ENCODE results near the gene ZFYVE9. TPM values are rescaled to one million over a fixed set of nuclear protein-coding genes. Genes with fewer than 3 reads are reported as not detected.
"Not testable (repeated sequence)": the region's sequence is repeated elsewhere in the genome, so short reads cannot be mapped to it uniquely, and the experiment has no call there.

Gene ZFYVE9
- total and polyA plus RNA-seq, 11 donors, result 3.6 to 19.2 (median 16.7) TPM

DNA sequence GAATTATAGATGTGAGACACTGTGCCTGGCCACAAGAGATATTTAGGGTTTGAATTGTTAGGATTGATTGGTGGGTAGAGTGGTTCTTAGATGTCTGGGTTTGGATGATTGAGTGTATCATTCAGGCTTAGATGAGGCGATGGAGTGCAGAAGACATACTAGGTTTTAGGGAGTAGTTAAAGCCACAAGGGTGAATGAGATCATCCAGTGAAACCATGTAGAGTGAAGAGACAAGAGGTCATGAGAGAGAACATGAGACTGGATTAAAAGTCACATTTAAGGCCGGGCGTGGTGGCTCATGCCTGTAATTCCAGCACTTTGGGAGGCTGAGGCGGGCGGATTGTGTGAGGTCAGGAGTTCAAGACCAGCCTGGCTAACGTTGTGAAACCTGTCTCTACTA is 37.2 kb downstream of the ZFYVE9 start:
- WGBS, 4 donors, result 73 to 92% (median 78%) methylated on average over 6 of the region's 6 CpGs
- H3K4me1 ChIP-seq, result peaks cover 0 to 6% (median 0%) of the 10 kb centered on the region in 12 donors
- H3K9me3 ChIP-seq, result no peaks in the 10 kb centered on the region
- ATAC-seq (no peak), DNase-seq (no peak)
- no peaks in the 10 kb centered on the region for H3K36me3 ChIP-seq
- intact Hi-C loops (cut with DNase I), result no loop called here
- no peak overlapping the region for H3K27ac ChIP-seq
- no peaks in the 10 kb centered on the region for H3K27me3 ChIP-seq
- TF ChIP-seq, protein P1, sequence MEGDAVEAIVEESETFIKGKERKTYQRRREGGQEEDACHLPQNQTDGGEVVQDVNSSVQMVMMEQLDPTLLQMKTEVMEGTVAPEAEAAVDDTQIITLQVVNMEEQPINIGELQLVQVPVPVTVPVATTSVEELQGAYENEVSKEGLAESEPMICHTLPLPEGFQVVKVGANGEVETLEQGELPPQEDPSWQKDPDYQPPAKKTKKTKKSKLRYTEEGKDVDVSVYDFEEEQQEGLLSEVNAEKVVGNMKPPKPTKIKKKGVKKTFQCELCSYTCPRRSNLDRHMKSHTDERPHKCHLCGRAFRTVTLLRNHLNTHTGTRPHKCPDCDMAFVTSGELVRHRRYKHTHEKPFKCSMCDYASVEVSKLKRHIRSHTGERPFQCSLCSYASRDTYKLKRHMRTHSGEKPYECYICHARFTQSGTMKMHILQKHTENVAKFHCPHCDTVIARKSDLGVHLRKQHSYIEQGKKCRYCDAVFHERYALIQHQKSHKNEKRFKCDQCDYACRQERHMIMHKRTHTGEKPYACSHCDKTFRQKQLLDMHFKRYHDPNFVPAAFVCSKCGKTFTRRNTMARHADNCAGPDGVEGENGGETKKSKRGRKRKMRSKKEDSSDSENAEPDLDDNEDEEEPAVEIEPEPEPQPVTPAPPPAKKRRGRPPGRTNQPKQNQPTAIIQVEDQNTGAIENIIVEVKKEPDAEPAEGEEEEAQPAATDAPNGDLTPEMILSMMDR (IDR thresholded peaks at IDR 0.05), result no peak
- no peak for TF ChIP-seq POLR2A (IDR thresholded peaks at IDR 0.05)
- H3K4me3 ChIP-seq, result no peak overlapping the region

DNA sequence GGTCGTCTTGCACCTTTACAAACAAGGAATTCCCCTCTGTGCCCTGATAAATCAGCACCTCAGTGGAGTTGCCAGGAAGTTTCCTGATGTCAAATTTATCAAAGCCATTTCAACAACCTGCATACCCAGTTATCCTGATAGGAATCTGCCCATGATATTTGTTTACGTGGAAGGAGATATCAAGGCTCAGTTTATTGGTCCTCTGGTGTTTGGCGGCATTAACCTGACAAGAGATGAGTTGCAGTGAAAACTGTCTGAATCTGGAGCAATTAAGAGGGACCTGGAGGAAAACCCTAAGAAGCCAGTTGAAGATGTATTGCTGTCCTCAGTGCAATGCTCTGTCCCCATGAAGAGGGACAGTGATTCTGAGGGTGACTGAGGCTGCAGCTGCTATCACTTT is 38.3 kb downstream of the ZFYVE9 start:
- Histone ChIP-seq H3K4me1 (peaks cover 0 to 6% (median 0%) of the 10 kb centered on the region in 12 donors), H3K4me3 (no peak overlapping the region), H3K27ac (no peak overlapping the region), H3K27me3 (no peaks in the 10 kb centered on the region), H3K36me3 (no peaks in the 10 kb centered on the region), H3K9me3 (no peaks in the 10 kb centered on the region)
- TF ChIP-seq POLR2A (IDR thresholded peaks at IDR 0.05), result no peak
- TF ChIP-seq, protein P1 (IDR thresholded peaks at IDR 0.05), result no peak
- no peak for DNase-seq
- 85 to 90% (median 86%) methylated on average over 3 of the region's 3 CpGs for WGBS, 4 donors
- intact Hi-C loops (cut with DNase I), result no loop called here
- no peak for ATAC-seq

GRCh38 chr1:52181759-52182158 is 39.9 kb downstream of the ZFYVE9 start:
- H3K9me3 ChIP-seq; ATAC-seq; H3K4me1 ChIP-seq; intact Hi-C loops (cut with DNase I); H3K27me3 ChIP-seq; DNase-seq; H3K27ac ChIP-seq; H3K36me3 ChIP-seq; H3K4me3 ChIP-seq: not testable (repeated sequence)
- WGBS, 4 donors, result 83 to 99% (median 97%) methylated on average over 8 to 36 of the region's 36 CpGs

DNA sequence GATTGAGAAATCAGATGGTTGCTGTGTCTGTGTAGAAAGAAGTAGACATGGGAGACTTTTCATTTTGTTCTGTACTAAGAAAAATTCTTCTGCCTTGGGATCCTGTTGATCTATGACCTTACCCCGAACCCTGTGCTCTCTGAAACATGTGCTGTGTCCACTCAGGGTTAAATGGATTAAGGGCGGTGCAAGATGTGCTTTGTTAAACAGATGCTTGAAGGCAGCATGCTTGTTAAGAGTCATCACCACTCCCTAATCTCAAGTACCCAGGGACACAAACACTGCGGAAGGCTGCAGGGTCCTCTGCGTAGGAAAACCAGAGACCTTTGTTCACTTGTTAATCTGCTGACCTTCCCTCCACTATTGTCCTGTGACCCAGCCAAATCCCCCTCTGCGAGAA is 40.4 kb downstream of the ZFYVE9 start:
- H3K9me3 ChIP-seq; H3K36me3 ChIP-seq; intact Hi-C loops (cut with DNase I); H3K4me3 ChIP-seq; H3K4me1 ChIP-seq; H3K27ac ChIP-seq; H3K27me3 ChIP-seq; ATAC-seq; DNase-seq: not testable (repeated sequence)
- WGBS, 4 donors, result 38 to 58% (median 46%) methylated on average over 3 to 5 of the region's 5 CpGs

GRCh38 chr1:52182874-52183400 is 41.0 kb downstream of the ZFYVE9 start:
- H3K27me3 ChIP-seq, result no peaks in the 10 kb centered on the region

More at GRCh38 chr1:52182874-52183400, 41.0 kb downstream of the ZFYVE9 start:
- Histone ChIP-seq H3K4me1 (peaks cover 0 to 8% (median 0%) of the 10 kb centered on the region in 12 donors), H3K9me3 (peaks cover 0 to 7% (median 0%) of the 10 kb centered on the region in 12 donors), H3K36me3 (no peaks in the 10 kb centered on the region), H3K4me3 (no peak overlapping the region), H3K27ac (no peak overlapping the region)
- WGBS, 4 donors, result 80 to 94% (median 94%) methylated on average over 3 of the region's 3 CpGs
- no peak for DNase-seq
- no peak for ATAC-seq
- TF ChIP-seq, protein P1 (IDR thresholded peaks at IDR 0.05), result no peak
- TF ChIP-seq POLR2A (IDR thresholded peaks at IDR 0.05), result no peak
- intact Hi-C loops (cut with DNase I), result no loop called here
